Smooth muscle cell (in vitro differentiated cells): Measurements from ENCODE around the gene GRB10. TPM values are rescaled to one million over a fixed set of nuclear protein-coding genes. Genes with fewer than 3 reads are reported as not detected.

Experiments used
- DNase-seq: peaks from one replicate; lab custom pipeline; 2025; ENCODE audit not compliant: unreplicated experiment; lab: John Stamatoyannopoulos, UW
- H2AFZ ChIP-seq: fragments of 200-600 bp; sonication (generic); 2 replicates; pipeline ENCODE4 v1.6.0; 2016; ENCODE audit warnings: antibody characterized with exemption, low read depth, mild to moderate bottlenecking
- H3F3A ChIP-seq: fragments of 200-600 bp; sonication (generic); 2 replicates; pipeline ENCODE4 v1.6.0; 2017; ENCODE audit warnings: antibody characterized with exemption, low read depth
- H3K27ac ChIP-seq: fragments of 200-600 bp; sonication (generic); 2 replicates; pipeline ENCODE4 v1.5.1; 2016; ENCODE audit warnings: low read depth, mild to moderate bottlenecking
- H3K27me3 ChIP-seq: fragments of 200-600 bp; sonication (generic); 2 replicates; pipeline ENCODE4 v1.6.1; 2016; ENCODE audit warnings: low read depth, mild to moderate bottlenecking
- H3K36me3 ChIP-seq: fragments of 200-600 bp; sonication (generic); 2 replicates; pipeline ENCODE4 v1.5.1; 2016; ENCODE audit warnings: low read depth
- H3K4me1 ChIP-seq: fragments of 200-600 bp; sonication (generic); 2 replicates; pipeline ENCODE4 v1.5.1; 2016; ENCODE audit warnings: low read depth
- H3K4me2 ChIP-seq: fragments of 200-600 bp; sonication (generic); 2 replicates; pipeline ENCODE4 v1.6.0; 2016; ENCODE audit warnings: mild to moderate bottlenecking
- H3K4me3 ChIP-seq: fragments of 200-600 bp; sonication (generic); 2 replicates; pipeline ENCODE4 v1.5.1; 2016; ENCODE audit warnings: mild to moderate bottlenecking
- H3K79me2 ChIP-seq: fragments of 200-600 bp; sonication (generic); 2 replicates; pipeline ENCODE4 v1.6.0; 2016; ENCODE audit warnings: low read depth, mild to moderate bottlenecking
- H3K9ac ChIP-seq: fragments of 200-600 bp; sonication (generic); 2 replicates; pipeline ENCODE4 v1.6.0; 2016; ENCODE audit warnings: low read depth
- H3K9me3 ChIP-seq: fragments of 200-600 bp; sonication (generic); replicated peaks from 2 replicates; pipeline ENCODE4 v1.5.1; 2016; ENCODE audit warnings: low read depth
- H4K20me1 ChIP-seq: fragments of 200-600 bp; sonication (generic); 2 replicates; pipeline ENCODE4 v1.6.0; 2016; ENCODE audit warnings: low read depth
- WGBS: methylation state at CpG from one replicate; pipeline ENCODE4 v1.1.7; 2016; ENCODE audit warnings: low lambda C conversion rate; 5-methylcytosine and 5-hydroxymethylcytosine counted together
- polyA plus RNA-seq: library from polyadenylated mRNA; unstranded; fragments of >200 nt; fragmentation: Nextera tagmentation; extraction: Ambion mirVana; gene quantifications from 2 replicates; pipeline ENCODE4 v1.2.1, GENCODE V29; 2016
- total RNA-seq: library from RNA; depleted of rRNA; stranded (reverse); fragments of >200 nt; gene quantifications from 2 replicates; pipeline ENCODE4 v1.2.3, GENCODE V29; 2014
- TF ChIP-seq, protein P1 (sequence below): fragments of 200-600 bp; sonication (generic); IDR thresholded peaks from 2 replicates; pipeline ENCODE4 v1.5.1; 2017; ENCODE audit warnings: borderline replicate concordance, mild to moderate bottlenecking, antibody characterized with exemption; ENCODE audit not compliant: insufficient read depth, poor library complexity, severe bottlenecking

Gene GRB10
- total and polyA plus RNA-seq, 2 experiments from 2014 or later, result 18.0 to 20.1 TPM

DNA sequence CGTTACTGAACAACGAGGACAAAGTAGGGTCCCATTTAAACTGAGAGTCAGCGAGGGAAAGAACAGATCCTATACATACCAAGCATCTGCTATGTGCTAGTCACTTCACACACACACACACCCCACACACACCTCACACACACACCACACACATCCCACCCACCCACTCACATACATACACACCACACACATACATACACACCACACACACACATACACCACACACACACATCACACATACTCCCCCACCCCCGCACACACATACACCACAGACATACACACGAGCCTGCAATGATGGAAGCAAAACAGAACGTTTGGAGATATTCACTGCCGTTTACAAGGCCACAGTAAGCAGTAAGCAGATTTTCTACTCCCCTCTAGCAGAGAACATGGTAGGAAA is 607 bp upstream of the GRB10 start:
- Histone ChIP-seq H3K36me3 (no peaks in the 10 kb centered on the region), H3F3A (no peaks in the 10 kb centered on the region), H3K9me3 (no peaks in the 10 kb centered on the region), H3K4me2 (peak overlapping the region; percentile 86), H3K4me3 (peak overlapping the region; percentile 45), H3K79me2 (peaks cover 96% of the 10 kb centered on the region), H3K27me3 (no peaks in the 10 kb centered on the region), H3K9ac (no peak overlapping the region), H4K20me1 (peaks cover 97% of the 10 kb centered on the region), H3K4me1 (no peaks in the 10 kb centered on the region), H3K27ac (no peak overlapping the region), H2AFZ (no peak overlapping the region)
- TF ChIP-seq, protein P1, sequence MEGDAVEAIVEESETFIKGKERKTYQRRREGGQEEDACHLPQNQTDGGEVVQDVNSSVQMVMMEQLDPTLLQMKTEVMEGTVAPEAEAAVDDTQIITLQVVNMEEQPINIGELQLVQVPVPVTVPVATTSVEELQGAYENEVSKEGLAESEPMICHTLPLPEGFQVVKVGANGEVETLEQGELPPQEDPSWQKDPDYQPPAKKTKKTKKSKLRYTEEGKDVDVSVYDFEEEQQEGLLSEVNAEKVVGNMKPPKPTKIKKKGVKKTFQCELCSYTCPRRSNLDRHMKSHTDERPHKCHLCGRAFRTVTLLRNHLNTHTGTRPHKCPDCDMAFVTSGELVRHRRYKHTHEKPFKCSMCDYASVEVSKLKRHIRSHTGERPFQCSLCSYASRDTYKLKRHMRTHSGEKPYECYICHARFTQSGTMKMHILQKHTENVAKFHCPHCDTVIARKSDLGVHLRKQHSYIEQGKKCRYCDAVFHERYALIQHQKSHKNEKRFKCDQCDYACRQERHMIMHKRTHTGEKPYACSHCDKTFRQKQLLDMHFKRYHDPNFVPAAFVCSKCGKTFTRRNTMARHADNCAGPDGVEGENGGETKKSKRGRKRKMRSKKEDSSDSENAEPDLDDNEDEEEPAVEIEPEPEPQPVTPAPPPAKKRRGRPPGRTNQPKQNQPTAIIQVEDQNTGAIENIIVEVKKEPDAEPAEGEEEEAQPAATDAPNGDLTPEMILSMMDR, result no peak
- WGBS, result 57% methylated on average over 7 of the region's 7 CpGs
- no peak for DNase-seq

- 65% methylated on average over 49 of the region's 49 CpGs for WGBS
- TF ChIP-seq, protein P1, result no peak
Measured at GRCh38 chr7:50781381-50782293, 1.1 kb downstream of the GRB10 start.

GRCh38 chr7:50780436-50780835 is 2.3 kb downstream of the GRB10 start:
- WGBS, result 91% methylated on average over 3 of the region's 3 CpGs
- Histone ChIP-seq H3K79me2 (peaks cover 96% of the 10 kb centered on the region), H2AFZ (no peak overlapping the region), H3K4me3 (no peak overlapping the region), H4K20me1 (peaks cover 90% of the 10 kb centered on the region), H3K36me3 (no peaks in the 10 kb centered on the region), H3F3A (no peaks in the 10 kb centered on the region), H3K27ac (no peak overlapping the region), H3K4me1 (no peaks in the 10 kb centered on the region), H3K4me2 (no peak overlapping the region), H3K9me3 (no peaks in the 10 kb centered on the region), H3K9ac (no peak overlapping the region), H3K27me3 (no peaks in the 10 kb centered on the region)
- no peak for DNase-seq
- TF ChIP-seq, protein P1, result no peak

More at GRCh38 chr7:50781381-50782293, 1.1 kb downstream of the GRB10 start:
- peaks cover 96% of the 10 kb centered on the region for H3K79me2 ChIP-seq
- H4K20me1 ChIP-seq, result peaks cover 90% of the 10 kb centered on the region
- no peaks in the 10 kb centered on the region for H3K27me3 ChIP-seq
- peak overlapping the region; percentile 65 for H3K4me2 ChIP-seq
- no peak overlapping the region for H2AFZ ChIP-seq
- H3K4me1 ChIP-seq, result no peaks in the 10 kb centered on the region
- H3K9me3 ChIP-seq, result no peaks in the 10 kb centered on the region
- H3K4me3 ChIP-seq, result peak overlapping the region; percentile 26
- H3K36me3 ChIP-seq, result no peaks in the 10 kb centered on the region
- no peak overlapping the region for H3K9ac ChIP-seq
- no peak overlapping the region for H3K27ac ChIP-seq
- no peaks in the 10 kb centered on the region for H3F3A ChIP-seq
- DNase-seq, result no peak
